ENCODE data around the gene TMEM94. TPM values are rescaled to one million over a fixed set of nuclear protein-coding genes. Genes with fewer than 3 reads are reported as not detected.

TMEM94 gene
- total and polyA plus RNA-seq, 2 experiments from 2014 or later, result 43.5 to 53.5 TPM

DNA sequence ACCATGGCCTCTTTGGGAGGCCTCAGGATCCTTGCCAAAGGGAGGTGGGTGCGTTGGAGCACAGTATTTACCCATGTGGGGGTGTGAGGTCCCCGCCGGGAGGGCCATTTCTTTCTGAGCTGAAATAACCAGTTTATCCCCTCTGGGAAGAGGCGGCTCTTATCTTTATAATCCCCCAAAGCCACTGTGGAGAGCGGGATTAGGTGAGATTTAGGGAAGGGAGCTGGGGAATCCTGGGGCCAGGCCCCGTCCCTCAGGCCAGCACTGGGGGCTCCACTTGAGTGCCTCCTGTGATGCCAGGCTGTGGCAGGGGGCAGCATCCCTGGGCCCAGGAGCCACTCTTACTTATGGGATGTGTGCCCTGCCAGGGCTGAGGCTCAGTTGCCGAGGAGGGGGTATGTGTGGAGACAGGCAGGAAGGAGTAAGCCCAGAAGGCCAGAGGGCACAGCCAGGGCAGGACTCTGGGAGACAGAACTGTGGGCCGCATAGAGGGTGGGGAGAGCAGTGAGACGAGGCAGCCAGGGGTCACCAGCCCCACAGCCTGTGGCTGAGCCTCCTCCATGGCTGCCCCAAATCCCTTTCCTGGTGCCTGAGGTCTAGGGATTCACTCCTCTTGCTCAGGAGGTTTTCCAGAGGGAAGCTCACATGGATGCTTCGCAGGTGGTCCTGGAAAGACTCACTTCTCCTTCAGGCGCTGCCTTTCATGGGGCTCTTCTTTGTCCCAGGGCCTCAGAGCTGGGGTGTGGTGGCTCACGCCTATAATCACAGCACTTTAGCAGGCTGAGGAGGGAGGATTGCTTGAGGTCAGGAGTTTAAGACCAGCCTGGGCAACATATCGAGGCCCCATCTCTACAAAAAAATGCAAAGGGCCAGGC lies 25.0 kb downstream of the TMEM94 start:
- TF ChIP-seq, protein P1, sequence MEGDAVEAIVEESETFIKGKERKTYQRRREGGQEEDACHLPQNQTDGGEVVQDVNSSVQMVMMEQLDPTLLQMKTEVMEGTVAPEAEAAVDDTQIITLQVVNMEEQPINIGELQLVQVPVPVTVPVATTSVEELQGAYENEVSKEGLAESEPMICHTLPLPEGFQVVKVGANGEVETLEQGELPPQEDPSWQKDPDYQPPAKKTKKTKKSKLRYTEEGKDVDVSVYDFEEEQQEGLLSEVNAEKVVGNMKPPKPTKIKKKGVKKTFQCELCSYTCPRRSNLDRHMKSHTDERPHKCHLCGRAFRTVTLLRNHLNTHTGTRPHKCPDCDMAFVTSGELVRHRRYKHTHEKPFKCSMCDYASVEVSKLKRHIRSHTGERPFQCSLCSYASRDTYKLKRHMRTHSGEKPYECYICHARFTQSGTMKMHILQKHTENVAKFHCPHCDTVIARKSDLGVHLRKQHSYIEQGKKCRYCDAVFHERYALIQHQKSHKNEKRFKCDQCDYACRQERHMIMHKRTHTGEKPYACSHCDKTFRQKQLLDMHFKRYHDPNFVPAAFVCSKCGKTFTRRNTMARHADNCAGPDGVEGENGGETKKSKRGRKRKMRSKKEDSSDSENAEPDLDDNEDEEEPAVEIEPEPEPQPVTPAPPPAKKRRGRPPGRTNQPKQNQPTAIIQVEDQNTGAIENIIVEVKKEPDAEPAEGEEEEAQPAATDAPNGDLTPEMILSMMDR (IDR thresholded peaks at IDR 0.05; ENCODE audit: poor library complexity), result no peak
- TF ChIP-seq EZH2 (IDR thresholded peaks at IDR 0.05; ENCODE audit: borderline replicate concordance) (no peak), EZH2phosphoT487 (IDR thresholded peaks at IDR 0.05; ENCODE audit: low read depth, severe bottlenecking, unreplicated experiment) (no peak)
- DNase-seq (ENCODE audit: low spot score), result no peak
- 50% methylated on average over 13 of the region's 13 CpGs for WGBS (ENCODE audit: low lambda C conversion rate, missing lambda C conversion rate)

DNA sequence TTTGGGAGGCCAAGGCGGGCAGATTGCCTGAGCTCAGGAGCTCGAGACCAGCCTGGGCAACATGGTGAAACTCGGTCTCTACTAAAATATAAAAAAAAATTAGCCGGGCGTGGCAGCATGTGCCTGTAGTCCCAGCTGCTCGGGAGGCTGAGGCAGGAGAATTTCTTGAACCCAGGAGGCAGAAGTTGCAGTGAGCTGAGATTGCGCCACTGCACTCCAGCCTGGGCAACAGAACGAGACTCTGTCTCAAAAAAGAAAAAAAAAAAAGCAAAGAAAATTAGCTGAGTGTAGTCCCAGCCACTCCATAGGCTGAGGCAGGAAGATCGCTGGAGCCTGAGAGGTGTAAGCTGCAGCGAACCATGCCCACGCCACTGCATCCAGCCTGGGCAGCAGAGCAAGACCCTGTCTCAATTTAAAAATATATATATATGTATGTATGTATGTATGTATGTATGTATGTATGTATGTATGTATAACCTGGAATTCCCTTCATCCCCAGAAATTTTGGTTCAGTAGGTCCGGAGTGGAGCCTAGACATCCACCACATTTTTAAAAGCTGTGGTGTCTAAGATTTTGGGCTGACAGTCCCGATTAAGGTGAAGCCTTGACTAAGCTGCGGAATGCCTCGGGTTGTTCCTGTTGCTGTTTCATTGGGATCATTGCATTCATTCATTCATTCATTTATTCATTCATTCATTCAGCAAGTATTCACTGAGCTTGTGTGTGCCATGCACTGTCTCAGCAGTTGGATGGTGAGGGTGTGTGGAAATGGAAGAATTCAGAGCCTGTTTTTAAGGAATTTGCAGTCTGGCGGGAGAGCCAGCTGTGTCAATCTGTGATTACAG lies 25.9 kb downstream of the TMEM94 start:
- Histone ChIP-seq H3K9me3 (ENCODE audit: low read depth) (no peaks in the 10 kb centered on the region), H3K4me1 (ENCODE audit: insufficient read depth) (peaks cover 22% of the 10 kb centered on the region), H3K79me2 (peaks cover 38% of the 10 kb centered on the region), H3K4me2 (no peak overlapping the region), H3K9me2 (replicated peaks; ENCODE audit: insufficient read depth) (no peaks in the 10 kb centered on the region), H3K27me3 (no peaks in the 10 kb centered on the region), H4K20me1 (ENCODE audit: insufficient read depth, poor library complexity, severe bottlenecking) (peaks cover 19% of the 10 kb centered on the region), H3K36me3 (replicated peaks; ENCODE audit: insufficient read depth, low read depth) (no peaks in the 10 kb centered on the region), H3K4me3 (no peak overlapping the region), H3K27ac (no peak overlapping the region), H2AFZ (no peak overlapping the region)
- no peak for DNase-seq (ENCODE audit: low spot score)
- WGBS (ENCODE audit: low lambda C conversion rate, missing lambda C conversion rate), result 89% methylated on average over 16 of the region's 16 CpGs
- TF ChIP-seq, protein P1 (IDR thresholded peaks at IDR 0.05; ENCODE audit: poor library complexity), result no peak
- TF ChIP-seq EZH2 (IDR thresholded peaks at IDR 0.05; ENCODE audit: borderline replicate concordance) (no peak), EZH2phosphoT487 (IDR thresholded peaks at IDR 0.05; ENCODE audit: low read depth, severe bottlenecking, unreplicated experiment) (no peak)

More for the DNA sequence above, 25.0 kb downstream of the TMEM94 start:
- H2AFZ ChIP-seq, result no peak overlapping the region
- H4K20me1 ChIP-seq (ENCODE audit: insufficient read depth, poor library complexity, severe bottlenecking), result peaks cover 19% of the 10 kb centered on the region
- H3K9me2 ChIP-seq (replicated peaks; ENCODE audit: insufficient read depth), result no peaks in the 10 kb centered on the region
- no peak overlapping the region for H3K4me3 ChIP-seq
- H3K27ac ChIP-seq, result peak overlapping the region; percentile 37
- no peaks in the 10 kb centered on the region for H3K27me3 ChIP-seq
- peaks cover 38% of the 10 kb centered on the region for H3K79me2 ChIP-seq
- H3K36me3 ChIP-seq (replicated peaks; ENCODE audit: insufficient read depth, low read depth), result no peaks in the 10 kb centered on the region
- peaks cover 28% of the 10 kb centered on the region for H3K4me1 ChIP-seq (ENCODE audit: insufficient read depth)
- H3K9me3 ChIP-seq (ENCODE audit: low read depth), result no peaks in the 10 kb centered on the region
- H3K4me2 ChIP-seq, result peak overlapping the region; percentile 25

DNA sequence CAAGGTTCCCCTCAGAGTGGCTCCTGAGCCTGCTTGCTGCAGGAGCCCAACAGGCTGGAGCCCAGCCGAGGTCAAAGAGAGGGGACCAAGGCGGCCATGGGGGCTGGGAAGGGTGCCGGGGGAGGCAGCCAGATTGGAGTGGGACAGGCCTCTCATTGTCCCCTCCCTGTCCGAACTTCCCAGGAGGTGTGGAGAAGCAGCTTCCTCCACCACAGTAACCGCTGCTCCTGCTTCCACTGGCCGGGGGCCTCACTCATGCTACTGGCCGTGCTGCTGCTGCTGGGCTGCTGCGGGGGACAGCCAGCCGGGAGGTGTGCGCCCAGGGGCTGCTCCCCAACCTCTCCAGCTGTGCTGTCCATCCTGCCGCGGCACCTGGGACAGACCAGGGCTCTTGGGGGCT lies 29.3 kb downstream of the TMEM94 start:
- Histone ChIP-seq H3K4me3 (no peak overlapping the region), H3K27me3 (no peaks in the 10 kb centered on the region), H2AFZ (no peak overlapping the region), H3K36me3 (replicated peaks; ENCODE audit: insufficient read depth, low read depth) (no peaks in the 10 kb centered on the region), H3K4me1 (ENCODE audit: insufficient read depth) (peaks cover 17% of the 10 kb centered on the region), H3K27ac (no peak overlapping the region), H3K79me2 (peaks cover 25% of the 10 kb centered on the region), H3K4me2 (no peak overlapping the region), H4K20me1 (ENCODE audit: insufficient read depth, poor library complexity, severe bottlenecking) (peaks cover 19% of the 10 kb centered on the region), H3K9me3 (ENCODE audit: low read depth) (no peaks in the 10 kb centered on the region), H3K9me2 (replicated peaks; ENCODE audit: insufficient read depth) (no peaks in the 10 kb centered on the region)
- no peak for TF ChIP-seq EZH2phosphoT487 (IDR thresholded peaks at IDR 0.05; ENCODE audit: low read depth, severe bottlenecking, unreplicated experiment)
- TF ChIP-seq EZH2 (IDR thresholded peaks at IDR 0.05; ENCODE audit: borderline replicate concordance), result no peak
- TF ChIP-seq, protein P1 (IDR thresholded peaks at IDR 0.05; ENCODE audit: poor library complexity), result no peak
- DNase-seq (ENCODE audit: low spot score), result no peak
- 96% methylated on average over 11 of the region's 12 CpGs for WGBS (ENCODE audit: low lambda C conversion rate, missing lambda C conversion rate)

Data from hepatocyte (in vitro differentiated cells).